Heart right ventricle (tissue), 16 donors: ENCODE measurements around the gene NOXA1. TPM values are rescaled to one million over a fixed set of nuclear protein-coding genes. Genes with fewer than 3 reads are reported as not detected.

ENCODE experiments used
- ATAC-seq, 8 donors: fragments of 200-7000 bp; cut with Tn5 transposase; one replicate each; pipeline ENCODE4 v1.9.1; 2020; ENCODE audit warnings: mild to moderate bottlenecking in 8 of 8, moderate library complexity in 8 of 8, moderate number of reproducible peaks in 1 of 8
- DNase-seq, 2 donors: peaks; one replicate each; pipeline ENCODE4 v3.0.0-alpha.2; 2020
- H3K27ac ChIP-seq, 10 donors: fragments of 200-600 bp; sonication (generic) in 2 of 10; one replicate each; pipeline versions ENCODE4 v1.5.0 to v1.8.0; 2020 to 2022; ENCODE audit warnings: mild to moderate bottlenecking in 3 of 10
- H3K27me3 ChIP-seq, 7 donors: fragments of 200-600 bp; one replicate each; pipeline ENCODE4 v1.8.0; 2021 to 2022; ENCODE audit warnings: mild to moderate bottlenecking in 2 of 7
- H3K36me3 ChIP-seq, 9 donors: fragments of 200-600 bp; sonication (generic) in 1 of 9; one replicate each; pipeline versions ENCODE4 v1.5.0 to v1.8.0; 2020 to 2022; ENCODE audit warnings: mild to moderate bottlenecking in 2 of 9
- H3K4me1 ChIP-seq, 9 donors: fragments of 200-600 bp; sonication (generic) in 1 of 9; one replicate each; pipeline versions ENCODE4 v1.5.0 to v1.8.0; 2020 to 2022; ENCODE audit warnings: mild to moderate bottlenecking in 4 of 9
- H3K4me3 ChIP-seq, 10 donors: fragments of 200-600 bp; sonication (generic) in 2 of 10; one replicate each; pipeline versions ENCODE4 v1.5.0 to v1.8.0; 2020 to 2022; ENCODE audit warnings: mild to moderate bottlenecking in 7 of 10, moderate library complexity in 2 of 10
- H3K9me3 ChIP-seq, 11 donors: fragments of 200-600 bp in 10 of 11; sonication (generic) in 2 of 11; one replicate each; pipeline versions ENCODE4 v1.5.0 to v1.8.0; 2013 to 2022; ENCODE audit warnings: mild to moderate bottlenecking in 2 of 11, control low read depth in 1 of 11, moderate library complexity in 1 of 11
- CTCF ChIP-seq, 9 donors: fragments of 200-600 bp; sonication (generic) in 2 of 9; IDR thresholded peaks; one replicate each; pipeline versions ENCODE4 v1.5.0 to v1.8.0; 2021 to 2022; ENCODE audit warnings: antibody characterized with exemption in 9 of 9, mild to moderate bottlenecking in 5 of 9, moderate library complexity in 1 of 9
- WGBS, 2 donors: extraction: QIAGEN DNeasy Blood & Tissue Kit; methylation state at CpG; one replicate each; pipeline ENCODE4 v1.1.7; 2013; ENCODE audit warnings: inconsistent platforms in 1 of 2; 5-methylcytosine and 5-hydroxymethylcytosine counted together
- intact Hi-C, 10 donors: fragments of 100-400 bp; cut with DNase I; formaldehyde crosslinking; loops; one replicate each; pipeline versions ENCODE4 v1.11.1 to v1.14.2; 2022
- polyA plus RNA-seq, 2 donors: library from polyadenylated mRNA; stranded (reverse); fragments of 200-250 nt; gene quantifications; one replicate each; pipeline ENCODE4 v1.2.3, GENCODE V29; 2013
- total RNA-seq, 10 donors: library from RNA; stranded (reverse); fragmentation: NEBNext Ultra II Directional in 3 of 10; extraction: Animal tissue kit (Norgen Biotek cat#: 25700) in 3 of 10; gene quantifications; one replicate each; pipeline versions ENCODE4 v1.2.1 to v1.2.4, GENCODE V29; 2021 to 2023
- donor health status: Arrhythmogenic right ventricular cardiomyopathy.
- donor health status: ischemic (EF 13 %, LVEDD 7.1; RV severe dilation, severe dysfunction).
- donor health status: healthy with polysubstance abuse.
- donor health status: DM: no; HTN: yes; CAD: no.
- donor health status: DM: no; HTN: no; CAD: no.
- donor health status: ischemic (EF 25% LVEDD 6.9; RV normal size, moderate dysfunction).
- donor health status: ischemic (EF 25% LVEDD 5.7; RV mildly dilated, moderate dysfunction).
- donor health status: healthy.
- donor health status: DM: yes; HTN: yes; CAD: no.
- donor health status: Ischemic cardiomyopathy.
- donor health status: ischemic (EF 35%, LVEDD 5.7; RV mildly dilated, moderate dysfunction).
- donor health status: nonischemic (EF 11% LVEDD 7.7; RV severe dilation, severe dysfunction).
- donor health status: DM: yes; HTN: yes; CAD: no.
- donor health status: PGD.
- donor health status: ischemic (EF 29% LVEDD 5.4; RV normal size, mild dysfunction).
- donor health status: nonischemic (EF 23%, LVEDD 6.1; RV moderate dilation, normal function).

NOXA1 gene
- total and polyA plus RNA-seq, 12 donors = 0.62 to 10.6 (median 3.0) TPM

- Histone ChIP-seq H3K27ac (no peak overlapping the region), H3K4me3 (no peak overlapping the region), H3K9me3 (no peaks in the 10 kb centered on the region), H3K27me3 (peaks cover 0 to 10% (median 1%) of the 10 kb centered on the region in 7 donors), H3K36me3 (no peaks in the 10 kb centered on the region), H3K4me1 (peaks cover 0 to 6% (median under 1%) of the 10 kb centered on the region in 9 donors)
- DNase-seq = peak in 1 of 2 donors; percentile 50
- ATAC-seq = peak in 7 of 8 donors; percentile 10 to 68 (median 38)
- intact Hi-C loops = loop anchor here in 2 of 10 donors (5.0 to 10.0 kb wide), 2 partner anchors 86 to 89 kb away; no protein-coding TSS in a partner anchor
- no peak for TF ChIP-seq CTCF (IDR thresholded peaks at IDR 0.05)
- 77 to 87% methylated on average over 40 to 42 of the region's 42 CpGs for WGBS, 2 donors
Observed at GRCh38 chr9:137435980-137436760, 13.0 kb downstream of the NOXA1 start.

DNA sequence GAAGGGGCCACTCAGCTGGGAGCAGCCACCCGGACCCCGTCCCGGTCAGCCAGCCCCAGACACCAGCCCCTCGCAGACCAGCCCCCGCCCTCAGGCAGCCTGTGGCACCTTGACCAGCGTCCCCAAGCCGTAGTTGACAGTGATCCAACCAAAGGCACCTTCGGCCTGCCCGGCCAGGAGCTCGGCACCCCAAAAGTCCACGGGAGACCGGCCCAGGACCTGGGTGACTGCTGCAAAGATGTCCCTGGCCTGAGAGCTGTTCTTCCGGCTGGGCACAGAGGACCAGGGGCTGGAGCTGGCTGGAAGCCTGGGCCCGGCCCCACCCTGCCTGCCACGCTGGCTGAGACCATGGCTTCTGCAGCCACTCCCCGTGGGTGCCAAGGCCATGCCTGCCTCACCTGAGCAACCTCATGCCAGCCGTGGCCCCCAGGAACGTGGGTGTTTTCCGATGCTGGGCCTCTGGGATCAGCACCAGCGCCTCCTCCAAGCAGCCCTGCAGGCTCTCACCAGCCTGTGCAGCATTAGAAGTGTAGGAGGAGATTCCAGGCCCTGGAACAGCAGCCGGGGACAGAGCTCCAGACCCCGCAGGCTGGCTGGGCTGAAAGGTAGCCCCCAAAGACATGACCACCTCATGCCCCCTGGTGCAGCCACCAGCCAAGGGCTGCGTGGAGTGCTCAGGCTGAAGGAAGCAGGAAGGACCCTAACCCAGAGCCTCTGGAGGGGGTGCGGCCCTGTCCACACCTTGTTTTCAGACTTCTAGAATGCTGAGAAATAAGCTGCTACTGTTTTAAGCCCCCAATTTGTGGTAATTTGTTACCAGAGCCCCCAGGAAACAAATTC is 13.8 kb downstream of the NOXA1 start:
- 80 to 85% methylated on average over 24 of the region's 24 CpGs for WGBS, 2 donors
- H3K4me1 ChIP-seq = peaks cover 0 to 13% (median 5%) of the 10 kb centered on the region in 9 donors
- intact Hi-C loops = loop anchor here in 2 of 10 donors (5.0 to 10.0 kb wide), 2 partner anchors 85 to 88 kb away; no protein-coding TSS in a partner anchor
- DNase-seq = no peak
- peaks cover 0 to 18% (median 8%) of the 10 kb centered on the region in 7 donors for H3K27me3 ChIP-seq
- H3K27ac ChIP-seq = no peak overlapping the region
- TF ChIP-seq CTCF (IDR thresholded peaks at IDR 0.05) = no peak
- H3K9me3 ChIP-seq = peaks cover 0 to under 1% (median 0%) of the 10 kb centered on the region in 11 donors
- no peak overlapping the region for H3K4me3 ChIP-seq
- no peaks in the 10 kb centered on the region for H3K36me3 ChIP-seq
- ATAC-seq = no peak

DNA sequence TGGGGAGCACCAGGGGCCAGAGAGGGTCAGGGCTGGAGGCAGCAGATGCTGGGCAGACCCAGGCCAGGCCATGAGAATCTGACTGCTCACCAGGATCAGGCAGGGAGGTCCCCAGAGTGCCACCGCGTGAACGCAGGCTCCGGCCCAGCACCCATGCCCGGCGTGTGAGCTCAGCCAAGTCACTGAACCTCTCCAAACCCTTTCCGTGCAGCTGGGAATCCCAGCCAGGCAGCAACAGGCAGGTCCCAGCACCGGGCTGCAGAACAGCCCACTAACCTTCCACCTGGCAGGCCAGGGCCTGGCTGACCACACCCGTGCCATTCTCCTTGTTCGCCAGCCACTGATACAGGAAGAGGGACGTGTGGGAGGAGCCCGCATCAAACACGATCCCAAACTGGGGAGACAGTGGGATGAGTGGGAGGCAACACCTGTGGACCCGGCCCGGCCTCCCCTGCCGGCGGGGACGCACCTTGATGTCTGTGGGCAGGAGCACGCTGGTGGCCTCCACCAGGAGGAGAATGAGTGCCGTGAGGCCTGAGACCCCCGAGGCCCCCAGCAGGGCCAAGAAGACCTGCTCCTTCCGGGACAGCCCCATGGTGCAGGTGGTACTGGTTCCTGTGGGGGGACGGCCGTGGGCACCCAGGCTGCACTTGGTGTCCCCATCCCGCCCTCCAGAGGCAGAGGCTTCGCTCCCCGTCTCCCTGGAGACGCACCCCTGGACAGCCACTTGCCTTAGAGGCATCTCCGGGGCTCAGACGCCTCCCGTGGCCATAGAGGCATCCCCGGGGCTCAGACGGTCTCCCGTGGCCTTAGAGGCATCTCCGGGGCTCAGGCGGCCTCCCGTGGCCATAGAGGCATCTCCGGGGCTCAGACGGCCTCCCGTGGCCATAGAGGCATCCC is 14.7 kb downstream of the NOXA1 start:
- no peaks in the 10 kb centered on the region for H3K36me3 ChIP-seq
- H3K27ac ChIP-seq = no peak overlapping the region
- peaks cover 0 to 3% (median 0%) of the 10 kb centered on the region in 11 donors for H3K9me3 ChIP-seq
- H3K4me1 ChIP-seq = peaks cover 0 to 17% (median 5%) of the 10 kb centered on the region in 9 donors
- H3K4me3 ChIP-seq = no peak overlapping the region
- intact Hi-C loops = loop anchor here in 2 of 10 donors (5.0 to 10.0 kb wide), 2 partner anchors 84 to 87 kb away; no protein-coding TSS in a partner anchor
- ATAC-seq (no peak), DNase-seq (peak in 1 of 2 donors; percentile 9)
- no peak for TF ChIP-seq CTCF (IDR thresholded peaks at IDR 0.05)
- WGBS, 2 donors = 81 to 83% methylated on average over 40 of the region's 40 CpGs
- peaks cover 0 to 28% (median 17%) of the 10 kb centered on the region in 7 donors for H3K27me3 ChIP-seq
